Measurements from ENCODE around the gene GCG. TPM values are rescaled to one million over a fixed set of nuclear protein-coding genes. Genes with fewer than 3 reads are reported as not detected.

Gene GCG
- total RNA-seq, 1 experiment from 2014 or later, result not detected

- DNase-seq (ENCODE audit: low read depth, low spot score), result no peak
- Histone ChIP-seq H3K36me3 (ENCODE audit: control insufficient read depth in 1 of 2, insufficient read depth in 2 of 2, low read length in 2 of 2) (no peaks in the 10 kb centered on the region), H3K27me3 (ENCODE audit: insufficient read depth, low read length) (no peaks in the 10 kb centered on the region), H3K9ac (ENCODE audit: low read length) (no peak overlapping the region), H2AFZ (ENCODE audit: low read depth, low read length, poor library complexity, severe bottlenecking) (no peak overlapping the region), H3K27ac (ENCODE audit: low read depth, low read length) (no peak overlapping the region), H3K4me1 (ENCODE audit: control insufficient read depth in 1 of 2, insufficient read depth in 2 of 2, low read length in 2 of 2) (no peaks in the 10 kb centered on the region), H4K20me1 (ENCODE audit: insufficient read depth) (no peaks in the 10 kb centered on the region), H3K4me2 (ENCODE audit: low read length) (no peak overlapping the region), H3K9me3 (ENCODE audit: control insufficient read depth in 1 of 2, insufficient read depth in 1 of 2, low read depth in 1 of 2, low read length in 2 of 2) (no peaks in the 10 kb centered on the region), H3K4me3 (replicated peaks in 1 of 2; ENCODE audit: low read depth in 1 of 2, low read length in 2 of 2) (no peak overlapping the region), H3K9me2 (ENCODE audit: insufficient read depth) (no peaks in the 10 kb centered on the region), H3K79me2 (ENCODE audit: insufficient read depth, low read length) (no peaks in the 10 kb centered on the region)
- CTCF ChIA-PET, result no interaction called here
- POLR2A ChIA-PET, result no interaction called here
- intact Hi-C loops (cut with micrococcal nuclease), result no loop called here
- RAD21 ChIA-PET (ENCODE audit: low non-redundant PET in 1 of 2, low total read pairs in 2 of 2, uncharacterized antibody in 2 of 2, unreplicated experiment in 2 of 2), result no interaction called here
- no peak for ATAC-seq
- no peak for TF ChIP-seq SP1 (IDR thresholded peaks at IDR 0.05; ENCODE audit: low read depth)
- no peak for TF ChIP-seq FOSL1 (IDR thresholded peaks at IDR 0.05; ENCODE audit: low read depth)
- TF ChIP-seq, protein P1, sequence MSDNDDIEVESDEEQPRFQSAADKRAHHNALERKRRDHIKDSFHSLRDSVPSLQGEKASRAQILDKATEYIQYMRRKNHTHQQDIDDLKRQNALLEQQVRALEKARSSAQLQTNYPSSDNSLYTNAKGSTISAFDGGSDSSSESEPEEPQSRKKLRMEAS (IDR thresholded peaks at IDR 0.05), result no peak
- TF ChIP-seq EZH2 (IDR thresholded peaks at IDR 0.05), result no peak
- no peak for TF ChIP-seq EZH2phosphoT487 (IDR thresholded peaks at IDR 0.05; ENCODE audit: borderline replicate concordance)
- no peak for TF ChIP-seq SIN3A (IDR thresholded peaks at IDR 0.05; ENCODE audit: low read depth)
- no peak for TF ChIP-seq EGR1 (IDR thresholded peaks at IDR 0.05; ENCODE audit: low read depth)
- TF ChIP-seq ATF3 (IDR thresholded peaks at IDR 0.05), result no peak
- no peak for TF ChIP-seq TCF7L2 (IDR thresholded peaks at IDR 0.05; ENCODE audit: borderline replicate concordance, extremely low read depth, insufficient read depth, insufficient read length)
- TF ChIP-seq JUND (IDR thresholded peaks at IDR 0.05), result no peak
- no peak for TF ChIP-seq CBX3 (IDR thresholded peaks at IDR 0.05; ENCODE audit: low read depth)
- TF ChIP-seq YY1 (IDR thresholded peaks at IDR 0.05; ENCODE audit: extremely low read depth, insufficient replicate concordance, low read depth, low read length), result no peak
- no TSS peak for BruUV-seq (replicated peaks)
These were observed 13.7 kb downstream of the GCG start for GRCh38 chr2:162138310-162138709.

- no peaks in the 10 kb centered on the region for H3K27me3 ChIP-seq (ENCODE audit: insufficient read depth, low read length)
- no peaks in the 10 kb centered on the region for H3K9me2 ChIP-seq (ENCODE audit: insufficient read depth)
- no peak for TF ChIP-seq ATF3 (IDR thresholded peaks at IDR 0.05)
- no peak for TF ChIP-seq CBX3 (IDR thresholded peaks at IDR 0.05; ENCODE audit: low read depth)
- TF ChIP-seq FOSL1 (IDR thresholded peaks at IDR 0.05; ENCODE audit: low read depth), result no peak
- TF ChIP-seq SRF (IDR thresholded peaks at IDR 0.05; ENCODE audit: low read depth), result no peak
- TF ChIP-seq EZH2 (IDR thresholded peaks at IDR 0.05), result no peak
- no peak for TF ChIP-seq ELF1 (IDR thresholded peaks at IDR 0.05; ENCODE audit: borderline replicate concordance, low read depth)
- TF ChIP-seq, protein P2, sequence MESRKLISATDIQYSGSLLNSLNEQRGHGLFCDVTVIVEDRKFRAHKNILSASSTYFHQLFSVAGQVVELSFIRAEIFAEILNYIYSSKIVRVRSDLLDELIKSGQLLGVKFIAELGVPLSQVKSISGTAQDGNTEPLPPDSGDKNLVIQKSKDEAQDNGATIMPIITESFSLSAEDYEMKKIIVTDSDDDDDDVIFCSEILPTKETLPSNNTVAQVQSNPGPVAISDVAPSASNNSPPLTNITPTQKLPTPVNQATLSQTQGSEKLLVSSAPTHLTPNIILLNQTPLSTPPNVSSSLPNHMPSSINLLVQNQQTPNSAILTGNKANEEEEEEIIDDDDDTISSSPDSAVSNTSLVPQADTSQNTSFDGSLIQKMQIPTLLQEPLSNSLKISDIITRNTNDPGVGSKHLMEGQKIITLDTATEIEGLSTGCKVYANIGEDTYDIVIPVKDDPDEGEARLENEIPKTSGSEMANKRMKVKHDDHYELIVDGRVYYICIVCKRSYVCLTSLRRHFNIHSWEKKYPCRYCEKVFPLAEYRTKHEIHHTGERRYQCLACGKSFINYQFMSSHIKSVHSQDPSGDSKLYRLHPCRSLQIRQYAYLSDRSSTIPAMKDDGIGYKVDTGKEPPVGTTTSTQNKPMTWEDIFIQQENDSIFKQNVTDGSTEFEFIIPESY (IDR thresholded peaks at IDR 0.05; ENCODE audit: extremely low read depth, insufficient replicate concordance, low read length), result no peak
- TF ChIP-seq EZH2phosphoT487 (IDR thresholded peaks at IDR 0.05; ENCODE audit: borderline replicate concordance), result no peak
- no peak for TF ChIP-seq CTCF (IDR thresholded peaks at IDR 0.05 in 2 of 3, conservative IDR thresholded peaks at IDR 0.05 in 1 of 3; ENCODE audit: borderline replicate concordance in 1 of 3, insufficient read depth in 1 of 3, low read depth in 2 of 3, low read length in 2 of 3)
- no TSS peak for BruUV-seq (replicated peaks)
- no peaks in the 10 kb centered on the region for H3K36me3 ChIP-seq (ENCODE audit: control insufficient read depth in 1 of 2, insufficient read depth in 2 of 2, low read length in 2 of 2)
- no peaks in the 10 kb centered on the region for H3K79me2 ChIP-seq (ENCODE audit: insufficient read depth, low read length)
- ChIA-PET POLR2A (no interaction called here), RAD21 (ENCODE audit: low non-redundant PET in 1 of 2, low total read pairs in 2 of 2, uncharacterized antibody in 2 of 2, unreplicated experiment in 2 of 2) (no interaction called here), CTCF (interaction anchor here (1.4 to 1.9 kb wide), 3 partner anchors 10 to 171 kb away, joined by 4 to 8 read pairs (median 5); no protein-coding TSS in a partner anchor)
- H3K27ac ChIP-seq (ENCODE audit: low read depth, low read length), result no peak overlapping the region
- ATAC-seq (no peak), DNase-seq (ENCODE audit: low read depth, low spot score) (no peak)
- H4K20me1 ChIP-seq (ENCODE audit: insufficient read depth), result no peaks in the 10 kb centered on the region
- no peak overlapping the region for H2AFZ ChIP-seq (ENCODE audit: low read depth, low read length, poor library complexity, severe bottlenecking)
- no peak overlapping the region for H3K4me3 ChIP-seq (replicated peaks in 1 of 2; ENCODE audit: low read depth in 1 of 2, low read length in 2 of 2)
- H3K4me2 ChIP-seq (ENCODE audit: low read length), result no peak overlapping the region
- intact Hi-C loops (cut with micrococcal nuclease), result no loop called here
- no peaks in the 10 kb centered on the region for H3K4me1 ChIP-seq (ENCODE audit: control insufficient read depth in 1 of 2, insufficient read depth in 2 of 2, low read length in 2 of 2)
- H3K9me3 ChIP-seq (ENCODE audit: control insufficient read depth in 1 of 2, insufficient read depth in 1 of 2, low read depth in 1 of 2, low read length in 2 of 2), result no peaks in the 10 kb centered on the region; a peak in 1 of 4 replicates
- H3K9ac ChIP-seq (ENCODE audit: low read length), result no peak overlapping the region
These were observed 24.6 kb downstream of the GCG start for GRCh38 chr2:162127422-162127821.

All from HCT116 (cell line).